MCF 10A (cell line): ENCODE results near the gene GATA5. TPM values are rescaled to one million over a fixed set of nuclear protein-coding genes. Genes with fewer than 3 reads are reported as not detected.

Experiments used
- BruUV-seq: library from RNA; stranded (reverse); fragments of 400-500 nt; replicated peaks from 2 replicates; lab custom pipeline; 2021; lab: Mats Ljungman, UMichigan
- CTCF ChIA-PET: fragments of 300-600 bp; sonication (Branson Sonifier 250); formaldehyde crosslinking; extraction: SDS; loops from one replicate; lab custom pipeline; 2021; ENCODE audit warnings: antibody characterized with exemption, inconsistent platforms; lab: Yijun Ruan, JAX
- POLR2A ChIA-PET: fragments of 300-600, 350-650 bp; sonication (Branson Sonifier 250); formaldehyde crosslinking; extraction: SDS; loops from one replicate; lab custom pipeline; 2020; ENCODE audit warnings: antibody characterized with exemption, inconsistent platforms; lab: Yijun Ruan, JAX
- DNase-seq: peaks from one replicate; pipeline ENCODE4 v3.0.0-alpha.2; 2018; ENCODE audit not compliant: unreplicated experiment
- H3K27ac Mint-ChIP-seq: one replicate; pipeline ENCODE4 v1.8.0; 2022; ENCODE audit warnings: mild to moderate bottlenecking, low read depth, mixed read lengths; ENCODE audit not compliant: unreplicated experiment
- H3K27me3 Mint-ChIP-seq: one replicate; pipeline ENCODE4 v1.8.0; 2022; ENCODE audit warnings: mixed read lengths; ENCODE audit not compliant: insufficient read depth, unreplicated experiment
- H3K36me3 Mint-ChIP-seq: one replicate; pipeline ENCODE4 v1.8.0; 2022; ENCODE audit warnings: mild to moderate bottlenecking, moderate library complexity, mixed read lengths; ENCODE audit not compliant: insufficient read depth, unreplicated experiment
- H3K4me1 Mint-ChIP-seq: one replicate; pipeline ENCODE4 v1.8.0; 2022; ENCODE audit warnings: mixed read lengths; ENCODE audit not compliant: insufficient read depth, unreplicated experiment
- H3K4me3 Mint-ChIP-seq: one replicate; pipeline ENCODE4 v1.8.0; 2022; ENCODE audit warnings: mild to moderate bottlenecking, moderate library complexity, mixed read lengths; ENCODE audit not compliant: unreplicated experiment
- H3K9me3 Mint-ChIP-seq: one replicate; pipeline ENCODE4 v1.8.0; 2022; ENCODE audit warnings: mixed read lengths; ENCODE audit not compliant: unreplicated experiment
- CTCF ChIP-seq: fragments of 200-600 bp; IDR thresholded peaks from one replicate; pipeline ENCODE4 v1.8.0; 2022; ENCODE audit warnings: antibody characterized with exemption, mild to moderate bottlenecking; ENCODE audit not compliant: unreplicated experiment
- intact Hi-C: fragments of 100-400 bp; cut with micrococcal nuclease; formaldehyde crosslinking; loops from 2 replicates; pipeline ENCODE4 v1.14.1; 2022
- total RNA-seq: library from RNA; stranded (reverse); gene quantifications from 2 replicates; pipeline ENCODE4 v1.2.3, GENCODE V29; 2022

The GATA5 gene
- total RNA-seq, 1 experiment from 2014 or later: not detected

DNA sequence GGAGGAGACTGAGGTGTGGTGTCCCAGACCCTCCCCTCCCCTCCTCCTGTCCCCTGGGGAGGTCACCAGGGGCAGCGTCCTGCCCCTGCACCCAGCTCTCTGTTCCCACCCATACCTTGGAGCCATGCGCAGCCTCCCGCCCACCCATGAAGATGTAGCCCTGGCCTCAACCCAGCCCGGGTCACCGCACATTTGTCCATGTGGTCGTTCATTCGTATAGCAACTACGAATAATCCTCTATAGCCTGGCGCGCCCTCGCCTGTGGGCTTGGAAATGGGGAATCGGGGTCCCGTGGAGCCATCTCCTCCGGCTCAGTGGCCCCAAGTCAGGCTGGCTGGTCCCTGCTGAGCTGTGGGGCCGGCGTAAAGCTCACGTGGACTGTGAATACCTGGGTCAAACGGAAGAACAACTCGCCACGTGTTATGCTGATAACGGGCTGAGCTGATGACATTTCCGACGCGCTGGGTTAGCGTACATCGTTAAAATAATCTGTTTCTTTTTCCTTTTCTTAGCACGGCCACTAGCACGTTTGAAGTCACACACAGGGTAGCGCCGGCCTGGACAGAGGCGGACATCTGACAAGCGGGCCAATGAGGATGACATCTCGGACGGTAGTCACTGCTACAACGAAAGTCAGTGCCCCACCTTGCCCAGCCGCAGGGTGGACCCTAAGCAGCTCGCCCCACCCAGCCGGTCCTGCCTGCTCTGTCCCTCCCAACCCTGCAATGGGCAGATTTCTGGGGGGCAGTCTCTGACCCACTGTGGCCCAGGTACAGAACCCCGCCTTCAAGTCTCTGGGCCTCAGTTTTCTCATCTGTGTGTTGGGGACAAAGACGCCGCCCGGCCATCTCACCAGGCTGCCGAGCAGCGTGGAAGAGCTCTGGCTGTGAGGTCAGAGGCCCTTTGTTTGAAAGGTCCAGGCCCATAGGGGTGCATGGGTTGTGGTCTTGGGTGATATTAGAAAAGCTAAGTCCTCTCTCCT is 28.6 kb downstream of the GATA5 start:
- Mint-ChIP-seq H3K4me3 (no peak overlapping the region), H3K4me1 (no peaks in the 10 kb centered on the region), H3K9me3 (no peaks in the 10 kb centered on the region), H3K36me3 (no peaks in the 10 kb centered on the region), H3K27me3 (peaks cover 71% of the 10 kb centered on the region), H3K27ac (no peak overlapping the region)
- ChIA-PET POLR2A (interaction anchor here (0.7 to 1.1 kb wide), 2 partner anchors 45 to 237 kb away, joined by 3 to 4 read pairs; no protein-coding TSS in a partner anchor), CTCF (interaction anchor here (0.7 kb wide), 1 partner anchor 272 kb away, joined by 5 read pairs; no protein-coding TSS in a partner anchor)
- DNase-seq: no peak
- no TSS peak for BruUV-seq
- no peak for TF ChIP-seq CTCF
- intact Hi-C loops: no loop called here

DNA sequence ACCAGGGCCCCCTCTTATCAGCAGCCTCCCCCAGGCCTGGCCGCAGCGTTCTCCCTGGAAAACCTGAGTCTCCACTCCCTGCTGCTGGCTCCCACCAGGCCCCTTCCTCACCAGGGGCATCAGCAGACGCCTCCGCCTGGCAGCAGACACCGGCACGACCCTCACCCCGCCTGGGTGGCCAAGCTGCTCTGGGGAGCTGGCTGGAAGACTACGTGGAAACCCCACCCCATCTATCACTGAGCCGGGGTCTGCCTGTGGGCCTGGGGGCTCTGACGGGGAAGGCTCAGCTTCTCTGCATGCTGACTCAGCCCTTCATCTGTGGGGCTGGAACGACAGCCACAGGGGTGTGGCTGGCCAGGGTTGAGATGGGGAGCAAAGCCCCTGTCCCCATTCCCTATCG is 29.3 kb downstream of the GATA5 start:
- ChIA-PET CTCF (no interaction called here), POLR2A (no interaction called here)
- peaks cover 71% of the 10 kb centered on the region for H3K27me3 Mint-ChIP-seq
- no peaks in the 10 kb centered on the region for H3K9me3 Mint-ChIP-seq
- no peak overlapping the region for H3K27ac Mint-ChIP-seq
- no peaks in the 10 kb centered on the region for H3K36me3 Mint-ChIP-seq
- intact Hi-C loops: no loop called here
- no peak overlapping the region for H3K4me3 Mint-ChIP-seq
- no peak for TF ChIP-seq CTCF
- H3K4me1 Mint-ChIP-seq: no peaks in the 10 kb centered on the region
- no peak for DNase-seq
- BruUV-seq: no TSS peak

- Mint-ChIP-seq H3K36me3 (no peaks in the 10 kb centered on the region), H3K27ac (no peak overlapping the region), H3K9me3 (no peaks in the 10 kb centered on the region), H3K4me3 (no peak overlapping the region), H3K4me1 (no peaks in the 10 kb centered on the region), H3K27me3 (peaks cover 70% of the 10 kb centered on the region)
- BruUV-seq: no TSS peak
- intact Hi-C loops: no loop called here
- ChIA-PET CTCF (interaction anchor here (0.6 to 1.5 kb wide), 3 partner anchors 148 to 171 kb away, joined by 3 read pairs; no protein-coding TSS in a partner anchor), POLR2A (no interaction called here)
- no peak for DNase-seq
- no peak for TF ChIP-seq CTCF
These were observed 30.0 kb downstream of the GATA5 start for GRCh38 chr20:62445553-62446340.

DNA sequence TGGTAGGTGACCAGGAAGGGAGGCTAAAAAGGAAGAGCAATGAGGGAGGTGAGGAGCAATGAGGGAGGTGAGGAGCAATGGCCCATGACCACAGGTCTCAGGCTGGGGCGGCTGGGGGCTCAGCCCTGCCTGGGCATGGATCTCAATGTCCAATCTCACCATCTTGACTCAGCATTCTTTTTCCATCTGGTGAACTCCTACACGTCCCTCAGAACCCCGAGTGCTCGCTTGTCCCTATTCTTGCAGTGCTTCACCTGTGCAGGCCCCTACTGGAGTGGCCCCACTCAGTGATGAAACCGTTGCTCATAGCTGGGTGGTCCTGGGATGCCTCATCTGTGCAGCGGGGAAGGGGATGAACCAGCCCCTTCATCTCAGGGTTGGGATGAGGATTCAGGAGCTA is 31.5 kb downstream of the GATA5 start:
- POLR2A ChIA-PET: interaction anchor here (1.0 kb wide), 1 partner anchor 10 kb away, joined by 4 read pairs; no protein-coding TSS in a partner anchor
- no peak for TF ChIP-seq CTCF
- no peaks in the 10 kb centered on the region for H3K4me1 Mint-ChIP-seq
- H3K27ac Mint-ChIP-seq: no peak overlapping the region
- H3K9me3 Mint-ChIP-seq: no peaks in the 10 kb centered on the region
- CTCF ChIA-PET: interaction anchor here (0.6 to 1.5 kb wide), 2 partner anchors 172 to 177 kb away, joined by 3 read pairs; no protein-coding TSS in a partner anchor
- H3K36me3 Mint-ChIP-seq: no peaks in the 10 kb centered on the region
- no TSS peak for BruUV-seq
- peaks cover 64% of the 10 kb centered on the region for H3K27me3 Mint-ChIP-seq
- intact Hi-C loops: no loop called here
- no peak for DNase-seq
- no peak overlapping the region for H3K4me3 Mint-ChIP-seq
